Measurements from ENCODE around the gene TENT4B.

DNA sequence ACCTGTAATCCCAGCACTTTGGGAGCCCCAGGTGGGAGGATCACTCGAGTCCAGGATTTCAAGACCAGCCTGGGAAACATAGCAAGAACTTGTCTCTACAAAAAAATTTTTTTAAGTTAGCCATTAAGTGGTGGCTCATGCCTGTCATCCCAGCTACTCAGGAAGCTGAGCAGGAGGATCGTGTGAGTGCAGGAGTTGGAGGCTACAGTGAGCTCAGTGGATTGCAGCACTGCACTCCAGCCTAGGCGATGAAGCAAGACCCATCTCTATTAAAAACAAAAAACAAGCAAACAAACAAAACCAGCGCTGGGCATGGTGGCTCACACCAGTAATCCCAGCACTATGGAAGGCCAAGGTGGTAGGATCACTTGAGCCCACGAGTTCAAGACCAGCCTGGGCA lies 49.3 kb upstream of the TENT4B start:
- TF ChIP-seq, protein P1, sequence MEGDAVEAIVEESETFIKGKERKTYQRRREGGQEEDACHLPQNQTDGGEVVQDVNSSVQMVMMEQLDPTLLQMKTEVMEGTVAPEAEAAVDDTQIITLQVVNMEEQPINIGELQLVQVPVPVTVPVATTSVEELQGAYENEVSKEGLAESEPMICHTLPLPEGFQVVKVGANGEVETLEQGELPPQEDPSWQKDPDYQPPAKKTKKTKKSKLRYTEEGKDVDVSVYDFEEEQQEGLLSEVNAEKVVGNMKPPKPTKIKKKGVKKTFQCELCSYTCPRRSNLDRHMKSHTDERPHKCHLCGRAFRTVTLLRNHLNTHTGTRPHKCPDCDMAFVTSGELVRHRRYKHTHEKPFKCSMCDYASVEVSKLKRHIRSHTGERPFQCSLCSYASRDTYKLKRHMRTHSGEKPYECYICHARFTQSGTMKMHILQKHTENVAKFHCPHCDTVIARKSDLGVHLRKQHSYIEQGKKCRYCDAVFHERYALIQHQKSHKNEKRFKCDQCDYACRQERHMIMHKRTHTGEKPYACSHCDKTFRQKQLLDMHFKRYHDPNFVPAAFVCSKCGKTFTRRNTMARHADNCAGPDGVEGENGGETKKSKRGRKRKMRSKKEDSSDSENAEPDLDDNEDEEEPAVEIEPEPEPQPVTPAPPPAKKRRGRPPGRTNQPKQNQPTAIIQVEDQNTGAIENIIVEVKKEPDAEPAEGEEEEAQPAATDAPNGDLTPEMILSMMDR (IDR thresholded peaks at IDR 0.05 in 2 of 3, conservative IDR thresholded peaks at IDR 0.05 in 1 of 3; ENCODE audit: borderline replicate concordance in 1 of 3, insufficient read depth in 1 of 3, low read depth in 2 of 3, low read length in 2 of 3) = no peak
- no peak for TF ChIP-seq RAD21 (IDR thresholded peaks at IDR 0.05; ENCODE audit: low read depth)
- TF ChIP-seq, protein P2, sequence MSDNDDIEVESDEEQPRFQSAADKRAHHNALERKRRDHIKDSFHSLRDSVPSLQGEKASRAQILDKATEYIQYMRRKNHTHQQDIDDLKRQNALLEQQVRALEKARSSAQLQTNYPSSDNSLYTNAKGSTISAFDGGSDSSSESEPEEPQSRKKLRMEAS (IDR thresholded peaks at IDR 0.05) = no peak
- TF ChIP-seq TCF7L2 (IDR thresholded peaks at IDR 0.05; ENCODE audit: borderline replicate concordance, extremely low read depth, insufficient read depth, insufficient read length) = no peak
- no peak for TF ChIP-seq SRF (IDR thresholded peaks at IDR 0.05; ENCODE audit: low read depth)
- TF ChIP-seq ZNF274 (IDR thresholded peaks at IDR 0.05; ENCODE audit: low read depth, low read length) = no peak
- no peak for TF ChIP-seq YY1 (IDR thresholded peaks at IDR 0.05; ENCODE audit: extremely low read depth, insufficient replicate concordance, low read depth, low read length)
- no peak for TF ChIP-seq EGR1 (IDR thresholded peaks at IDR 0.05; ENCODE audit: low read depth)
- TF ChIP-seq EZH2phosphoT487 (IDR thresholded peaks at IDR 0.05; ENCODE audit: borderline replicate concordance) = no peak

Measured in HCT116 (cell line).